ENCODE results near the gene IFIH1.

The IFIH1 gene

GRCh38 chr2:162318328-162319180 lies at the start of gene IFIH1:
TSS of gene IFIH1 (minus strand) at chr2:162318684. CDS start at chr2:162318307, 377 bp downstream.
- ATAC-seq, result peak; percentile 97

GRCh38 chr2:162365392-162365791 lies 46.9 kb upstream of the IFIH1 start:
- TF ChIP-seq ISL1 (CRISPR knock-in tag; IDR thresholded peaks at IDR 0.05), result no peak
- no peak for TF ChIP-seq ZFP3 (CRISPR knock-in tag; IDR thresholded peaks at IDR 0.05)
- TF ChIP-seq ESRRG (CRISPR knock-in tag; IDR thresholded peaks at IDR 0.05), result no peak
- no peak for TF ChIP-seq CSRNP3 (CRISPR knock-in tag; IDR thresholded peaks at IDR 0.05)
- no peak for TF ChIP-seq GLIS3 (CRISPR knock-in tag; IDR thresholded peaks at IDR 0.05)
- no peak for TF ChIP-seq ZC3H10 (CRISPR knock-in tag; IDR thresholded peaks at IDR 0.05)
- TF ChIP-seq TOX (CRISPR knock-in tag; IDR thresholded peaks at IDR 0.05; ENCODE audit: borderline replicate concordance), result no peak
- TF ChIP-seq ZNF70 (CRISPR knock-in tag; IDR thresholded peaks at IDR 0.05), result no peak
- no peak for ATAC-seq

More at GRCh38 chr2:162318328-162319180, at the start of gene IFIH1:
- TF ChIP-seq TSHZ2 (CRISPR knock-in tag; IDR thresholded peaks at IDR 0.05) (no peak), CREB5 (CRISPR knock-in tag; IDR thresholded peaks at IDR 0.05; ENCODE audit: low read depth) (no peak), ZFP30 (CRISPR knock-in tag; IDR thresholded peaks at IDR 0.05) (no peak), PATZ1 (CRISPR knock-in tag; IDR thresholded peaks at IDR 0.05; ENCODE audit: borderline replicate concordance) (no peak), ESRRG (CRISPR knock-in tag; IDR thresholded peaks at IDR 0.05) (no peak), BACH2 (CRISPR knock-in tag; IDR thresholded peaks at IDR 0.05; ENCODE audit: borderline replicate concordance) (no peak), OSR1 (CRISPR knock-in tag; IDR thresholded peaks at IDR 0.05) (no peak)

- TF ChIP-seq TSHZ2 (CRISPR knock-in tag; IDR thresholded peaks at IDR 0.05), result no peak
- TF ChIP-seq PPARA (CRISPR knock-in tag; IDR thresholded peaks at IDR 0.05; ENCODE audit: borderline replicate concordance), result no peak
- TF ChIP-seq ESRRG (CRISPR knock-in tag; IDR thresholded peaks at IDR 0.05), result no peak
- TF ChIP-seq ZNF8 (CRISPR knock-in tag; IDR thresholded peaks at IDR 0.05), result no peak
- no peak for TF ChIP-seq POU6F1 (CRISPR knock-in tag; IDR thresholded peaks at IDR 0.05; ENCODE audit: borderline replicate concordance, low read depth)
- TF ChIP-seq ZNF565 (CRISPR knock-in tag; conservative IDR thresholded peaks at IDR 0.05; ENCODE audit: low read depth), result no peak
- TF ChIP-seq SNAI2 (CRISPR knock-in tag; IDR thresholded peaks at IDR 0.05), result no peak
- TF ChIP-seq GLIS3 (CRISPR knock-in tag; IDR thresholded peaks at IDR 0.05), result no peak
- TF ChIP-seq ZFP30 (CRISPR knock-in tag; IDR thresholded peaks at IDR 0.05), result no peak
- no peak for TF ChIP-seq TOX (CRISPR knock-in tag; IDR thresholded peaks at IDR 0.05; ENCODE audit: borderline replicate concordance)
- TF ChIP-seq ISL1 (CRISPR knock-in tag; IDR thresholded peaks at IDR 0.05), result no peak
- no peak for TF ChIP-seq TCF4 (CRISPR knock-in tag; IDR thresholded peaks at IDR 0.05; ENCODE audit: borderline replicate concordance)
- TF ChIP-seq CSDC2 (CRISPR knock-in tag; IDR thresholded peaks at IDR 0.05), result no peak
- TF ChIP-seq ZC3H10 (CRISPR knock-in tag; IDR thresholded peaks at IDR 0.05), result no peak
- TF ChIP-seq PATZ1 (CRISPR knock-in tag; IDR thresholded peaks at IDR 0.05; ENCODE audit: borderline replicate concordance), result no peak
- TF ChIP-seq ARNTL (CRISPR knock-in tag; IDR thresholded peaks at IDR 0.05; ENCODE audit: borderline replicate concordance, low read depth), result no peak
- TF ChIP-seq OSR1 (CRISPR knock-in tag; IDR thresholded peaks at IDR 0.05), result no peak
- TF ChIP-seq ZNF70 (CRISPR knock-in tag; IDR thresholded peaks at IDR 0.05), result no peak
- no peak for TF ChIP-seq RARB (CRISPR knock-in tag; IDR thresholded peaks at IDR 0.05)
- peak; percentile 0; the same call in 1 of the 3 replicates for ATAC-seq
These were observed 26.1 kb upstream of the IFIH1 start for GRCh38 chr2:162344617-162344950.
